K562 (cell line): Measurements from ENCODE around the gene ZNF646. TPM values are rescaled to one million over a fixed set of nuclear protein-coding genes. Genes with fewer than 3 reads are reported as not detected.
A peak's percentile ranks its signal among the peaks of the same experiment; 100 is the strongest.

Experiments used
- JUNB ChIP-seq: fragments of 450-650 bp; formaldehyde crosslinking; conservative IDR thresholded peaks from 2 replicates; pipeline ENCODE4 v1.4.0; 2020; ENCODE audit warnings: mild to moderate bottlenecking
- L3MBTL2 ChIP-seq: fragments of 450-650 bp; IDR thresholded peaks from 2 replicates; pipeline ENCODE4 v1.6.1; 2016; ENCODE audit warnings: mild to moderate bottlenecking, moderate library complexity
- MXI1 ChIP-seq: IDR thresholded peaks from 2 replicates; pipeline ENCODE4 v1.6.1; 2011; ENCODE audit warnings: low read depth, mild to moderate bottlenecking, improper control_type of control experiment, low read length
- polyA plus RNA-seq, 8 experiments: library from polyadenylated mRNA; depleted of rRNA in 4 of 8; stranded (reverse) in 5 of 8; unstranded in 3 of 8; fragments of >200 nt; fragmentation: Nextera tagmentation in 2 of 8; fragmentation: Illumina TruSeq in 1 of 8; extraction: Ambion mirVana in 2 of 8; extraction: Trizol in 1 of 8; gene quantifications; 2 replicates each; pipeline versions ENCODE4 v1.2.1 to v1.2.3, GENCODE V29; 2011 to 2014; ENCODE audit warnings: inconsistent platforms in 1 of 8, missing spikeins in 1 of 8
- total RNA-seq, 7 experiments: library from RNA; depleted of rRNA in 6 of 7; stranded (reverse); fragments of >200 nt in 6 of 7; fragmentation: Illumina TruSeq in 2 of 7; extraction: Trizol in 2 of 7; gene quantifications; 2 replicates each; pipeline versions ENCODE4 v1.2.1 to v1.2.3, GENCODE V29; 2011 to 2021; ENCODE audit warnings: low replicate concordance in 1 of 7
- TF ChIP-seq, protein P1 (sequence below): fragments of 450-650 bp; IDR thresholded peaks from 2 replicates; pipeline ENCODE4 v1.6.1; 2016; ENCODE audit warnings: low read depth
- TF ChIP-seq, protein P2 (sequence below), 2 experiments: fragments of 250-450 bp in 1 of 2; fragments of 450-650 bp in 1 of 2; sonication (Bioruptor Pico) in 1 of 2; IDR thresholded peaks; 2 replicates each; pipeline versions ENCODE4 v1.6.1 to v1.8.0; 2016 to 2021; ENCODE audit warnings: mild to moderate bottlenecking in 2 of 2, moderate library complexity in 2 of 2, missing compliant biosample characterization in 1 of 2, missing genetic modification characterization in 1 of 2
- TF ChIP-seq, protein P3 (sequence below): sonication (generic); formaldehyde crosslinking; IDR thresholded peaks from 2 replicates; pipeline ENCODE4 v1.8.0; 2022; ENCODE audit warnings: mild to moderate bottlenecking, low read depth, missing genetic modification reagents

Gene ZNF646
- total and polyA plus RNA-seq, 9 of the 15 experiments (the other 6 are each of a cell fraction or from before 2014, with no cell fraction given), result 0.08 to 20.6 (median 8.0) TPM

DNA sequence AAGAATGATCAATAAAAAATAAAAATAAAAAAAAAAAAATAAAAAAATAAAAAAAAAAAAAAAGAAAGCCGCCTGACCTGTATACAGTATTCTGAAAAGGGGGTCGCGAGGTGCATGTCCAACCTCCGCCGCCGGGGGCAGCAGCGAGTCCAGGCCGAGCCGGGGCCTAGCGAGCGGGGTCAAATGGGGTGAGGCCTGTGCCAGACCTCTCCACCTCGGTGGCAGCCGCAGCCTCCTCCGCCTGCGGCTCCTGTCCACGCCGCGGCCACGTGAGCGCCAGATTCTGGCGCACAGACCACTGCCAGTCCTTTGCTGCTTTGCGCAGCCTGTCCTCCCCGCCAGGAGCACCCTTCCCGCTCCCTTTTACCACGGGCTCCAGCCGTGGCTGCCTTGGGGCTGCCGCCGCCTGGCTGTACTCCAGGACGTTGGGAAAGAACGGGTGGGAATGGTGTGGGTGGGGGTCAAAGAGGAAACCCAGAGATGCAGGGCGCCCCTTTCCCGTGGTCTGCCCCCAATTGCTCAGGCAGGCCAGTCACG is 31.5 kb downstream of the ZNF646 start (continued):
- TF ChIP-seq, protein P1, sequence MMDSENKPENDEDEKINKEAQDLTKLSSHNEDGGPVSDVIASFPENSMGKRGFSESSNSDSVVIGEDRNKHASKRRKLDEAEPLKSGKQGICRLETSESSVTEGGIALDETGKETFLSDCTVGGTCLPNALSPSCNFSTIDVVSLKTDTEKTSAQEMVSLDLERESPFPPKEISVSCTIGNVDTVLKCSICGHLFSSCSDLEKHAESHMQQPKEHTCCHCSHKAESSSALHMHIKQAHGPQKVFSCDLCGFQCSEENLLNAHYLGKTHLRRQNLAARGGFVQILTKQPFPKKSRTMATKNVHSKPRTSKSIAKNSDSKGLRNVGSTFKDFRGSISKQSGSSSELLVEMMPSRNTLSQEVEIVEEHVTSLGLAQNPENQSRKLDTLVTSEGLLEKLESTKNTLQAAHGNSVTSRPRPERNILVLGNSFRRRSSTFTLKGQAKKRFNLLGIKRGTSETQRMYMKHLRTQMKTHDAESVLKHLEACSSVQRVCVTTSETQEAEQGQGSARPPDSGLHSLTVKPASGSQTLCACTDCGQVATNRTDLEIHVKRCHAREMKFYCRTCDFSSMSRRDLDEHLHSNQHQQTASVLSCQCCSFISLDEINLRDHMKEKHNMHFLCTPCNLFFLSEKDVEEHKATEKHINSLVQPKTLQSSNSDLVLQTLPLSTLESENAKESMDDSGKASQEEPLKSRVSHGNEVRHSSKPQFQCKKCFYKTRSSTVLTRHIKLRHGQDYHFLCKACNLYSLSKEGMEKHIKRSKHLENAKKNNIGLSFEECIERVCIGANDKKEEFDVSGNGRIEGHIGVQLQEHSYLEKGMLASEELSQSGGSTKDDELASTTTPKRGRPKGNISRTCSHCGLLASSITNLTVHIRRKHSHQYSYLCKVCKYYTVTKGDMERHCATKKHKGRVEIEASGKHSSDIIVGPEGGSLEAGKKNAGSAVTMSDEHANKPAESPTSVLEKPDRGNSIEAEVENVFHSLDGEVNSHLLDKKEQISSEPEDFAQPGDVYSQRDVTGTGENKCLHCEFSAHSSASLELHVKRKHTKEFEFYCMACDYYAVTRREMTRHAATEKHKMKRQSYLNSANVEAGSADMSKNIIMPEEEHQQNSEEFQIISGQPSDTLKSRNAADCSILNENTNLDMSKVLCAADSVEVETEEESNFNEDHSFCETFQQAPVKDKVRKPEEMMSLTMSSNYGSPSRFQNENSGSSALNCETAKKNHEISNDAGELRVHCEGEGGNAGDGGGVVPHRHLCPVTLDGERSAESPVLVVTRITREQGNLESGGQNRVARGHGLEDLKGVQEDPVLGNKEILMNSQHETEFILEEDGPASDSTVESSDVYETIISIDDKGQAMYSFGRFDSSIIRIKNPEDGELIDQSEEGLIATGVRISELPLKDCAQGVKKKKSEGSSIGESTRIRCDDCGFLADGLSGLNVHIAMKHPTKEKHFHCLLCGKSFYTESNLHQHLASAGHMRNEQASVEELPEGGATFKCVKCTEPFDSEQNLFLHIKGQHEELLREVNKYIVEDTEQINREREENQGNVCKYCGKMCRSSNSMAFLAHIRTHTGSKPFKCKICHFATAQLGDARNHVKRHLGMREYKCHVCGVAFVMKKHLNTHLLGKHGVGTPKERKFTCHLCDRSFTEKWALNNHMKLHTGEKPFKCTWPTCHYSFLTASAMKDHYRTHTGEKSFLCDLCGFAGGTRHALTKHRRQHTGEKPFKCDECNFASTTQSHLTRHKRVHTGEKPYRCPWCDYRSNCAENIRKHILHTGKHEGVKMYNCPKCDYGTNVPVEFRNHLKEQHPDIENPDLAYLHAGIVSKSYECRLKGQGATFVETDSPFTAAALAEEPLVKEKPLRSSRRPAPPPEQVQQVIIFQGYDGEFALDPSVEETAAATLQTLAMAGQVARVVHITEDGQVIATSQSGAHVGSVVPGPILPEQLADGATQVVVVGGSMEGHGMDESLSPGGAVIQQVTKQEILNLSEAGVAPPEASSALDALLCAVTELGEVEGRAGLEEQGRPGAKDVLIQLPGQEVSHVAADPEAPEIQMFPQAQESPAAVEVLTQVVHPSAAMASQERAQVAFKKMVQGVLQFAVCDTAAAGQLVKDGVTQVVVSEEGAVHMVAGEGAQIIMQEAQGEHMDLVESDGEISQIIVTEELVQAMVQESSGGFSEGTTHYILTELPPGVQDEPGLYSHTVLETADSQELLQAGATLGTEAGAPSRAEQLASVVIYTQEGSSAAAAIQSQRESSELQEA, result no peak
- TF ChIP-seq, protein P2, sequence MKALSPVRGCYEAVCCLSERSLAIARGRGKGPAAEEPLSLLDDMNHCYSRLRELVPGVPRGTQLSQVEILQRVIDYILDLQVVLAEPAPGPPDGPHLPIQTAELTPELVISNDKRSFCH (CRISPR knock-in tag; IDR thresholded peaks at IDR 0.05), result no peak
- TF ChIP-seq, protein P2 (tag; IDR thresholded peaks at IDR 0.05), result peak; percentile 38; the same call in 1 of the 2 replicates
- TF ChIP-seq, protein P3, sequence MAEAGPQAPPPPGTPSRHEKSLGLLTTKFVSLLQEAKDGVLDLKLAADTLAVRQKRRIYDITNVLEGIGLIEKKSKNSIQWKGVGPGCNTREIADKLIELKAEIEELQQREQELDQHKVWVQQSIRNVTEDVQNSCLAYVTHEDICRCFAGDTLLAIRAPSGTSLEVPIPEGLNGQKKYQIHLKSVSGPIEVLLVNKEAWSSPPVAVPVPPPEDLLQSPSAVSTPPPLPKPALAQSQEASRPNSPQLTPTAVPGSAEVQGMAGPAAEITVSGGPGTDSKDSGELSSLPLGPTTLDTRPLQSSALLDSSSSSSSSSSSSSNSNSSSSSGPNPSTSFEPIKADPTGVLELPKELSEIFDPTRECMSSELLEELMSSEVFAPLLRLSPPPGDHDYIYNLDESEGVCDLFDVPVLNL (CRISPR knock-in tag), result no peak
- no peak for TF ChIP-seq MXI1
- TF ChIP-seq JUNB (CRISPR knock-in tag), result no peak
- TF ChIP-seq L3MBTL2, result peak; percentile 95
